22Rv1 (cell line): ENCODE measurements around the gene HLX.

Experiments
- ZFX ChIP-seq: fragments of 450-650 bp; IDR thresholded peaks from 2 replicates; pipeline ENCODE4 v1.6.1; 2017; ENCODE audit warnings: antibody characterized with exemption, borderline replicate concordance
- TF ChIP-seq, protein P1 (sequence below): fragments of 450-650 bp; IDR thresholded peaks from 2 replicates; pipeline ENCODE4 v1.5.1; 2017; ENCODE audit warnings: mild to moderate bottlenecking

DNA sequence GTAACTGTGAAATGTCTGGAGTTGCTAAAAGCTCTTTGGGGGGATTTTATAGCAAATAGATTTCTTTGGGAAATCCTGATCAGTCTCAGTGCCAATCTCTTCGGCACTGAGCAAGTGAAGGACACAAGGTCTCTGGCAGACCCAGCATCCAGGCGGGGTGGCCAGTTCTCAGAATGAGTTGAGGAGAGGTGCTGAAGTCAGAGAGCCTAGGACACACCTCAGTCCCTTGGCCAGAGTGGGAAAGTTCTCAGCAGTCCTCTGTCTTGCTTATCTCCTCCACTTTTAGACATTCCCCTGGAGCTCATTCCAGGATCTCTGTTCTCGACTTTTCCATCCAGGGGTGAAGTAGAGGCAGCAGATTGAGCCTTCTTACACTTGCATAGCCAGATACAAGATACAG lies 6.7 kb downstream of the HLX start:
- TF ChIP-seq, protein P1, sequence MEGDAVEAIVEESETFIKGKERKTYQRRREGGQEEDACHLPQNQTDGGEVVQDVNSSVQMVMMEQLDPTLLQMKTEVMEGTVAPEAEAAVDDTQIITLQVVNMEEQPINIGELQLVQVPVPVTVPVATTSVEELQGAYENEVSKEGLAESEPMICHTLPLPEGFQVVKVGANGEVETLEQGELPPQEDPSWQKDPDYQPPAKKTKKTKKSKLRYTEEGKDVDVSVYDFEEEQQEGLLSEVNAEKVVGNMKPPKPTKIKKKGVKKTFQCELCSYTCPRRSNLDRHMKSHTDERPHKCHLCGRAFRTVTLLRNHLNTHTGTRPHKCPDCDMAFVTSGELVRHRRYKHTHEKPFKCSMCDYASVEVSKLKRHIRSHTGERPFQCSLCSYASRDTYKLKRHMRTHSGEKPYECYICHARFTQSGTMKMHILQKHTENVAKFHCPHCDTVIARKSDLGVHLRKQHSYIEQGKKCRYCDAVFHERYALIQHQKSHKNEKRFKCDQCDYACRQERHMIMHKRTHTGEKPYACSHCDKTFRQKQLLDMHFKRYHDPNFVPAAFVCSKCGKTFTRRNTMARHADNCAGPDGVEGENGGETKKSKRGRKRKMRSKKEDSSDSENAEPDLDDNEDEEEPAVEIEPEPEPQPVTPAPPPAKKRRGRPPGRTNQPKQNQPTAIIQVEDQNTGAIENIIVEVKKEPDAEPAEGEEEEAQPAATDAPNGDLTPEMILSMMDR, result no peak
- TF ChIP-seq ZFX, result no peak
